Embryonic facial prominence (tissue), 1 donor: ENCODE data around the gene DLGAP4.

ENCODE experiments used
- DNase-seq: peaks from one replicate; pipeline ENCODE4 v3.0.0-alpha.2; 2016; ENCODE audit errors: extremely low spot score

DLGAP4 gene

GRCh38 chr20:36275011-36275410 is 31.1 kb upstream of the DLGAP4 start:
- no peak for DNase-seq

- DNase-seq: no peak
These were observed 30.5 kb upstream of the DLGAP4 start for GRCh38 chr20:36275441-36276189.

- DNase-seq: no peak
These were observed 28.6 kb upstream of the DLGAP4 start for GRCh38 chr20:36277546-36277945.

- no peak for DNase-seq
These were observed 26.8 kb upstream of the DLGAP4 start for GRCh38 chr20:36279362-36279761.

GRCh38 chr20:36279776-36280175 is 26.4 kb upstream of the DLGAP4 start:
- no peak for DNase-seq

- no peak for DNase-seq
These were observed 24.3 kb upstream of the DLGAP4 start for GRCh38 chr20:36281785-36282380.

GRCh38 chr20:36284751-36285150 is 21.4 kb upstream of the DLGAP4 start:
- no peak for DNase-seq

- DNase-seq: no peak
These were observed 20.2 kb upstream of the DLGAP4 start for GRCh38 chr20:36285746-36286447.

- DNase-seq: no peak
These were observed 8.5 kb upstream of the DLGAP4 start for GRCh38 chr20:36297656-36298055.

- DNase-seq: no peak
These were observed 8.1 kb upstream of the DLGAP4 start for GRCh38 chr20:36298061-36298460.

- DNase-seq: no peak
These were observed 7.3 kb upstream of the DLGAP4 start for GRCh38 chr20:36298795-36299339.

GRCh38 chr20:36299459-36299858 is 6.7 kb upstream of the DLGAP4 start:
- DNase-seq: no peak

GRCh38 chr20:36301359-36302119 is 4.6 kb upstream of the DLGAP4 start:
- no peak for DNase-seq

- no peak for DNase-seq
These were observed 3.0 kb upstream of the DLGAP4 start for GRCh38 chr20:36303020-36303595.

GRCh38 chr20:36303831-36304230 is 2.3 kb upstream of the DLGAP4 start:
- DNase-seq: no peak

GRCh38 chr20:36304786-36305495 is 1.2 kb upstream of the DLGAP4 start:
- DNase-seq: no peak

- DNase-seq: no peak
These were observed 643 bp downstream of the DLGAP4 start for GRCh38 chr20:36306553-36307411.

GRCh38 chr20:36307412-36308325 is 1.5 kb downstream of the DLGAP4 start:
- no peak for DNase-seq

- DNase-seq: no peak
These were observed 2.2 kb downstream of the DLGAP4 start for GRCh38 chr20:36308353-36308752.
